Type B pancreatic cell (in vitro differentiated cells): ENCODE measurements around the gene IGFBP5. TPM values are rescaled to one million over a fixed set of nuclear protein-coding genes. Genes with fewer than 3 reads are reported as not detected.

Experiments used
- DNase-seq: peaks from one replicate; pipeline ENCODE4 v3.0.0; 2021; ENCODE audit warnings: mixed read lengths; ENCODE audit not compliant: unreplicated experiment; ENCODE audit errors: extremely low spot score
- H3K27ac Mint-ChIP-seq: 2 replicates; pipeline ENCODE4 v1.8.0; 2021; ENCODE audit warnings: mild to moderate bottlenecking, mixed read lengths
- H3K27me3 Mint-ChIP-seq: 2 replicates; pipeline ENCODE4 v1.8.0; 2021; ENCODE audit warnings: mixed read lengths
- H3K36me3 Mint-ChIP-seq: 2 replicates; pipeline ENCODE4 v1.8.0; 2021; ENCODE audit warnings: mixed read lengths
- H3K4me1 Mint-ChIP-seq: one replicate; pipeline ENCODE4 v1.8.0; 2021; ENCODE audit warnings: mixed read lengths; ENCODE audit not compliant: unreplicated experiment
- H3K4me3 Mint-ChIP-seq: 2 replicates; pipeline ENCODE4 v1.8.0; 2021; ENCODE audit warnings: mild to moderate bottlenecking, mixed read lengths
- H3K9me3 Mint-ChIP-seq: 2 replicates; pipeline ENCODE4 v1.8.0; 2021; ENCODE audit warnings: mixed read lengths
- CTCF ChIP-seq: fragments of 200-600 bp; sonication (generic); conservative IDR thresholded peaks from 2 replicates; pipeline ENCODE4 v1.5.0; 2021; ENCODE audit warnings: antibody characterized with exemption, mild to moderate bottlenecking
- total RNA-seq: library from RNA; stranded (reverse); gene quantifications from 2 replicates; pipeline ENCODE4 v1.2.1, GENCODE V29; 2021; ENCODE audit warnings: low replicate concordance

IGFBP5 gene
- total RNA-seq, 1 donor from 2014 or later: 245 TPM

- H3K4me3 Mint-ChIP-seq: no peak overlapping the region
- H3K36me3 Mint-ChIP-seq: peaks cover 10% of the 10 kb centered on the region
- peaks cover under 1% of the 10 kb centered on the region for H3K27me3 Mint-ChIP-seq
- TF ChIP-seq CTCF: no peak
- H3K4me1 Mint-ChIP-seq: peaks cover 16% of the 10 kb centered on the region
- H3K9me3 Mint-ChIP-seq: no peaks in the 10 kb centered on the region
- no peak for DNase-seq
- H3K27ac Mint-ChIP-seq: no peak overlapping the region
Observed at GRCh38 chr2:216664593-216665034, 30.7 kb downstream of the IGFBP5 start.

- Mint-ChIP-seq H3K36me3 (peaks cover 14% of the 10 kb centered on the region), H3K9me3 (no peaks in the 10 kb centered on the region), H3K27me3 (no peaks in the 10 kb centered on the region), H3K27ac (no peak overlapping the region), H3K4me3 (no peak overlapping the region), H3K4me1 (peaks cover 24% of the 10 kb centered on the region)
- TF ChIP-seq CTCF: no peak
- no peak for DNase-seq
Observed at GRCh38 chr2:216663846-216664245, 31.5 kb downstream of the IGFBP5 start.

- Mint-ChIP-seq H3K36me3 (peaks cover 14% of the 10 kb centered on the region), H3K9me3 (no peaks in the 10 kb centered on the region), H3K4me3 (no peak overlapping the region), H3K27me3 (no peaks in the 10 kb centered on the region), H3K4me1 (peaks cover 27% of the 10 kb centered on the region), H3K27ac (no peak overlapping the region)
- no peak for TF ChIP-seq CTCF
- no peak for DNase-seq
Observed at GRCh38 chr2:216663106-216663505, 32.2 kb downstream of the IGFBP5 start.

- H3K27ac Mint-ChIP-seq: no peak overlapping the region
- DNase-seq: no peak
- H3K4me3 Mint-ChIP-seq: no peak overlapping the region
- H3K36me3 Mint-ChIP-seq: peaks cover 14% of the 10 kb centered on the region
- no peaks in the 10 kb centered on the region for H3K9me3 Mint-ChIP-seq
- H3K27me3 Mint-ChIP-seq: no peaks in the 10 kb centered on the region
- H3K4me1 Mint-ChIP-seq: peaks cover 40% of the 10 kb centered on the region
- TF ChIP-seq CTCF: peak; percentile 17
Observed at GRCh38 chr2:216661639-216662375, 33.5 kb downstream of the IGFBP5 start.

GRCh38 chr2:216661051-216661450, 34.3 kb downstream of the IGFBP5 start:
- no peak for DNase-seq
- TF ChIP-seq CTCF: no peak
- H3K36me3 Mint-ChIP-seq: peaks cover 14% of the 10 kb centered on the region
- peaks cover 38% of the 10 kb centered on the region for H3K4me1 Mint-ChIP-seq
- no peaks in the 10 kb centered on the region for H3K9me3 Mint-ChIP-seq
- no peak overlapping the region for H3K4me3 Mint-ChIP-seq
- no peaks in the 10 kb centered on the region for H3K27me3 Mint-ChIP-seq
- H3K27ac Mint-ChIP-seq: no peak overlapping the region
